HFF-Myc (cell line): ENCODE data around the gene OSBPL3.

Experiments used
- DNase-seq: peaks from one replicate; pipeline ENCODE4 v3.0.0-alpha.2; 2011; ENCODE audit warnings: low read depth; ENCODE audit errors: extremely low read depth
- H3K4me3 ChIP-seq: replicated peaks from 2 replicates; pipeline ENCODE4 v1.5.1; 2011; ENCODE audit warnings: low read depth, mild to moderate bottlenecking, control low read depth, low read length
- TF ChIP-seq, protein P1 (sequence below): IDR thresholded peaks from 2 replicates; pipeline ENCODE4 v1.5.1; 2012; ENCODE audit warnings: mild to moderate bottlenecking, low read depth, low read length, control low read depth; ENCODE audit errors: missing control alignments

Gene OSBPL3

DNA sequence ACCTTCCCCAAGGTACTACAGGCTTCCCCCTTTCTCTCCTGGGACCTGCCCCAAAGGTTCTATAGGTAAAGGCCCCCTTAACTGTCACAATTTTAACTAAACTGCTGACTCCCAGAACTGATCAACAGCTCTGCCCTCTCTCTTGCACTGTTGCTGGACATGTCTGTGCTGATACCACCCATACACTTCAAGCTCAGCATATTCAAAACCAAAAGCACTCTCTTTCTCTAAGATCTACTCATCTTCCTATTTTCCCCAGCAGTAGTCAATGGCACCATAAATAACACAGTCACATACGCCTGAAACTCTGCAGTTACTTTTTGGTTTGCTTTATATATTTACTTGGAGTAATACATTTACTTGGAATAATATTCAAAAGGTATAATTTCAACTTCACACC is 12.3 kb downstream of the OSBPL3 start:
- no peak overlapping the region for H3K4me3 ChIP-seq
- TF ChIP-seq, protein P1, sequence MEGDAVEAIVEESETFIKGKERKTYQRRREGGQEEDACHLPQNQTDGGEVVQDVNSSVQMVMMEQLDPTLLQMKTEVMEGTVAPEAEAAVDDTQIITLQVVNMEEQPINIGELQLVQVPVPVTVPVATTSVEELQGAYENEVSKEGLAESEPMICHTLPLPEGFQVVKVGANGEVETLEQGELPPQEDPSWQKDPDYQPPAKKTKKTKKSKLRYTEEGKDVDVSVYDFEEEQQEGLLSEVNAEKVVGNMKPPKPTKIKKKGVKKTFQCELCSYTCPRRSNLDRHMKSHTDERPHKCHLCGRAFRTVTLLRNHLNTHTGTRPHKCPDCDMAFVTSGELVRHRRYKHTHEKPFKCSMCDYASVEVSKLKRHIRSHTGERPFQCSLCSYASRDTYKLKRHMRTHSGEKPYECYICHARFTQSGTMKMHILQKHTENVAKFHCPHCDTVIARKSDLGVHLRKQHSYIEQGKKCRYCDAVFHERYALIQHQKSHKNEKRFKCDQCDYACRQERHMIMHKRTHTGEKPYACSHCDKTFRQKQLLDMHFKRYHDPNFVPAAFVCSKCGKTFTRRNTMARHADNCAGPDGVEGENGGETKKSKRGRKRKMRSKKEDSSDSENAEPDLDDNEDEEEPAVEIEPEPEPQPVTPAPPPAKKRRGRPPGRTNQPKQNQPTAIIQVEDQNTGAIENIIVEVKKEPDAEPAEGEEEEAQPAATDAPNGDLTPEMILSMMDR = no peak
- DNase-seq = no peak

DNA sequence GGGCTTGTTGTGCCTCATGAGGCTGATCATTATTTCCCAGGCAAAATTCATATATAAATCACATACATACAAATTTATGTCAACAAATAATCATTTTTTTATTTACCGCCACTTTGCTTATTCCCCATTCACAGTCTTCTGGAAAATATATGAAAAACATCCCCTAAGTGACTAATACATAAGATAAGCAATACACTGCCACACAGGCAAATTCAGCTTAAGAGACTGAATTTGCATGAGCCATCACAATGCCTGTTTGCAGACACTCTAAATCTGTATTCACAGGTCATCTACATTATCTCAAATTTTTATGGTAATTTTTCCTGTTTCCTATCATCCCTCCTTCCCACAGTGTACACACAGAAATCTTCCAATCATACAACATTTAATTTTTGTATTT is 13.2 kb downstream of the OSBPL3 start:
- TF ChIP-seq, protein P1 = no peak
- no peak for DNase-seq
- H3K4me3 ChIP-seq = no peak overlapping the region

DNA sequence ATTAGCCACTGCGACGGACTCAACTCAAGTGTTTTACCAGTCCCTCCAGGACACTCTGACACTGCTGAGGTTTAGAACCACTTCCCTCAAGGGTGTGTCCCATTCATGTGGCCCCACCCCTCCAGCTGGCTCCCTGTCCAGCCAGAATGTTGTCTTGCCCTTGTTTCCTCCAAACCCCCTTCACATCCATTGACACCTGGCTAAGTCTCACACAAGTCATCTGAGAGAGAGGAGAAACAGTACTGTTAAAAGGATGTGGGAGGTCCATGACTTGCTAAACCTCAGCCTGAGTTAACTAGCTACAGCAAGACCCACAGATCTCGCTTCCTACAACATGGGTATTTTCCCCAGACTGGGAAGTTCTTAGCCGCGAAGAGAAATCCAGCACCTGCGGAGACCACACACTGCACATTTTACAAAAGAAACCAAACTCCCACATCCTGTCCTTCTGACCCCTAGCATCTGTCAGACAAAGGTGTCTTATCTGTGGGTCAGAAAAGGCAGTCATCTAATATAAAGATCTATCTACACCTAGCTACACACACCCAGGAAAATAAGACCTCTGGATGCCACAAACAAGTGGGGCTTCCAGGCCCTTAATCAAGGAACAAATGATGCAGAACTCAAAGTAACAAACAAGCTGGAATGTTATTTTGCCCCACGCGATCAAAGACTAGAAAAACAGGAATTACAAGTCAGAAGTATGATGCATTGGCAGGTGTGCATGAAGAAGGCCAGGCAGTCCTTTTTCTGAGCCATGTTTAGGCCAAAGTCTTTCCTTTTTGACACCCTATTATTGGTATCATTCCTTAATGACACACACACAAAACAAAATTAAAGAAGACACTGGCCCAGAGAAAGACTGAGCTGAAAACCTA is 13.9 kb downstream of the OSBPL3 start:
- H3K4me3 ChIP-seq = no peak overlapping the region
- TF ChIP-seq, protein P1 = no peak
- DNase-seq = no peak

DNA sequence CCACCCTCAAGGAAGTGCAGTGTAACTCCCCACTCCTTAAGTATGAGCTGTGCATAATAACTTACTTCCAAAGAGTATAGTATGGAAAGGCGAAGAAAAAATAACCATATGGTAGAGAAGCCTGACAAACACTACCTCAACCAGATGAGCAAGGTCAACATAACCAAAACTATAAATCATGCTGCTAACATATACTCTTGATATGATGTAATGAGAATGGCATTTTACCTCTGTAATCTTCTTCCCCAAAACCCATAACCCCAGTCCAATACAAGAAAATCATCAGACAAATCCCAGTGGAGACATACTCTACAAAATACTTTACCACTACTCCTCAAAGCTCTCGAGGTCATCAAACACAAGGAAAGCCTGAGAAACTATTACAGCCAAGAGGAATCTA is 15.8 kb downstream of the OSBPL3 start:
- no peak overlapping the region for H3K4me3 ChIP-seq
- TF ChIP-seq, protein P1 = no peak
- no peak for DNase-seq

DNA sequence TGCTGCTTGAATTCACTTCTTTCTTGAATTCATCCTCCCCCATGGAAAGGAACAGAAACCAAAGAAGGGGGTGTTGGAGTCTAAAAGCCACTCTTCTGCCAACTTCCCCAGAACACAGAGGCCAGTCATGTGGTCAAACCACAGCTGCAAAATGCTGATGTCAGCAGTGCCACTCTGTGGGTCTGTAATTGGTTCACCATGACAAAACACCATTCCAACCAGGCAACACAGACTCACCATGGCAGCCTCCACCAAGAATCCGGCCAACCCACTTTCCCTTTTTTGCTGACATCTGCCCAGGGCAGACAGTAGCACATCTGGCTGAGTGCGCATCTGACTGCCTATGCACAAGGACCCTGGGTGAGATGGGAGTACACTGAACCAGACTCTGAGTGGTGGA is 16.8 kb downstream of the OSBPL3 start:
- no peak for DNase-seq
- no peak overlapping the region for H3K4me3 ChIP-seq
- TF ChIP-seq, protein P1 = no peak

DNA sequence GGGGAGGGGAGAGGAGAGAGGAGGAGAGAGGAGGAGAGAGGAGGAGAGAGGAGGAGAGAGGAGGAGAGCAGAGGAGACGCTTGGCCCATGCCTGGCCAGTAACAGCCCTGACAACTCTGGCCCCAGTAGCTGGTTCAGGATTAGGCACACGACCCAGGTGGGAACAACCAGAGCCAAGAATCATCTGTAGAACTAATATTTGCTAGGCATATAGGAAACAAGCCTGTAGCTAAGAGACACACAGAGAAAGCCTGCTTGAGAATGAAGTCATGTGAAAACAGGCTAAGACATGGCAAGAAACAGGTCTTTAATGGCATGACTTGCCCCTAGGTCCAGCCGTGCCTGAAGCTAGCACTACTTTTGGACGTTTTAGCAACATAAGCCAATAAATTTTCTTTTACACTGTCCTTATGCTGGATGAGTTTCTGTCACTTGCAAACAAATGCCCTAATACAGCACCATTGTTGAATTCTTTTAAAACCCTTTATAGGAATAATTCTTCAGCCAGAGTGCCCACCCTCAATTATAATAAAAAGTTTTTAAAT is 17.5 kb downstream of the OSBPL3 start:
- DNase-seq = no peak
- TF ChIP-seq, protein P1 = no peak
- H3K4me3 ChIP-seq = no peak overlapping the region
